AG09309 (cell line): ENCODE data around the gene REEP1.

ENCODE experiments used
- DNase-seq: peaks from one replicate; pipeline ENCODE4 v3.0.0-alpha.2; 2010; ENCODE audit warnings: low read depth
- H3K4me3 ChIP-seq: 2 replicates; pipeline ENCODE4 v1.5.1; 2011; ENCODE audit warnings: mild to moderate bottlenecking, low read depth, low read length, moderate library complexity; ENCODE audit not compliant: control insufficient read depth
- CTCF ChIP-seq: IDR thresholded peaks from 2 replicates; pipeline ENCODE4 v1.5.1; 2011; ENCODE audit warnings: mild to moderate bottlenecking, low read depth, low read length, inconsistent platforms; ENCODE audit not compliant: insufficient read depth, control insufficient read depth; ENCODE audit errors: missing control alignments

REEP1 gene

GRCh38 chr2:86243950-86244733 lies 93.3 kb downstream of the REEP1 start:
- no peak overlapping the region for H3K4me3 ChIP-seq
- no peak for TF ChIP-seq CTCF
- DNase-seq = no peak

- TF ChIP-seq CTCF = no peak
- no peak overlapping the region for H3K4me3 ChIP-seq
- no peak for DNase-seq
Observed at GRCh38 chr2:86243272-86243671, 94.2 kb downstream of the REEP1 start.

- H3K4me3 ChIP-seq = no peak overlapping the region
- no peak for DNase-seq
- no peak for TF ChIP-seq CTCF
Observed at GRCh38 chr2:86241611-86242010, 95.8 kb downstream of the REEP1 start.

- H3K4me3 ChIP-seq = no peak overlapping the region
- no peak for DNase-seq
- TF ChIP-seq CTCF = no peak
Observed at GRCh38 chr2:86240251-86240650, 97.2 kb downstream of the REEP1 start.

GRCh38 chr2:86239745-86240144 lies 97.7 kb downstream of the REEP1 start:
- no peak overlapping the region for H3K4me3 ChIP-seq
- TF ChIP-seq CTCF = no peak
- no peak for DNase-seq

- no peak overlapping the region for H3K4me3 ChIP-seq
- DNase-seq = no peak
- TF ChIP-seq CTCF = no peak
Observed at GRCh38 chr2:86239326-86239725, 98.1 kb downstream of the REEP1 start.
